ENCODE measurements around the gene BTRC.
"Not testable (repeated sequence)": the region's sequence is repeated elsewhere in the genome, so short reads cannot be mapped to it uniquely, and the experiment has no call there.

Gene BTRC

DNA sequence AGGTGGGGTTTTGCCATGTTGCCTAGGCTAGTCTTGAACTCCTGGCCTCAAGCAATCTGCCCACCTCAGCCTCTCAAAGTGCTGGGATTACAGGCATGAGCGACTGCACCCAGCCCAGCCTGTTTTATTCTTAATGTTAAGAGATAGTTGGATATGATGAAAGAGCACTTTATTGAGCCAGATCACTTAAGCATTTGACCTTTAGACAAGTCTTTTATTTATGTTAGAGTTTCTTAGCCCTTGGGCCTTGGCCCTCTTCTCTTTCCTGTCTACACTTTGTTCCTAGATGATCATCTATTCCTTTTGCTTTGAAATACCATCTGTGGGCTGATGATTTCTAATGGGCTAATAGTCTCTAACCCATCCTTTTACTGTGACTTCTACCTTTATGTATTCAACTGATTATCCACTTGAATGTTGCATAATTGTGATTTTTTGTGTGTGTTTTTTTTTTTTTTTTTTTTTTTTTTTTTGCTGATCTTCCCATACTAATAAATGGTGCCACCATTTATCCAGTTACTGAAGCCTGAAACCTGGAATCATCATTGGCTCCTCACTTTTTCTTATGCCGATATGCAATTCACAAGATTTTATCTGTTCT lies 34.8 kb downstream of the BTRC start:
- no peak for DNase-seq

DNA sequence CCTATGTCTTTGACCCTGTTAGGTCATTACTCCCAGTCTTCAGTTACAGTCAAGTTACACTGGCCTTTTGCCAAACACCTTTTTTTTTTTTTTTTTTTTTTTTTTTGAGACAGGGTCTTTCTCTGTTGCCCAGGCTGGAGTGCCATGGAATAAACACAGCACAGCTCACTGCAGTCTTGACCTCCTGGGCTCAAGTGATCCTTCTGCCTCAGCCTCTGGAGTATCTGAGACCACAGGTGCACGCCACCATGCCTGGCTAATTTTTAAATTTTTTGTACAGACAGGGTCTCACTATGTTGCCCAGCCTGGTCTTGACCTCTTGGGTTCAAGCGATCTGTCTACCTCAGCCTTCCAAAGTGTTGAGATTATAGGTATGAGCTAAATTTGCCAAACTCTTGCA lies 35.6 kb downstream of the BTRC start:
- not testable (repeated sequence) for DNase-seq

DNA sequence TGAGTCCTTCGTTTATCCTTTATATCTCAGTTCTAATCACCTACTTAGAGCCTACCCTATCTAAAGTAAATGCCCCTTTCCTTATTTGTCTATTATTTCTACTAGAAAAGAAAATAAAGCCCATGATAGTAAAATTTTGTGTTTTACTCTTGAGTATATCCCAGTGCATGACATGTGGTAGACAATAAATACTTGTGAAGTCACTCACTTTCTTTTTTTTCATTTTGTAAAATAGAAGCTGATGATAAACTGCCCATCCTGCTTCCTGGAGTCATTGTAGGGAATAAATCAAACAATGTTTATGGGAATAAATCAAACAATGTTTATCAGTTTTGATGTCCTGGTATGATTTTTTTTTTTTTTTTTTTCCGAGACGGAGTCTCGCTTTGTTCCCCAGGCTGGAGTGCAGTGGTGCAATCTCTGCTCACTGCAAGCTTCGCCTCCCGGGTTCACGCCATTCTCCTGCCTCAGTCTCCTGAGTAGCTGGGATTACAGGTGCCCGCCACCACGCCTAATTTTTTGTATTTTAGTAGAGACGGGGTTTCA lies 36.1 kb downstream of the BTRC start:
- no peak for DNase-seq

DNA sequence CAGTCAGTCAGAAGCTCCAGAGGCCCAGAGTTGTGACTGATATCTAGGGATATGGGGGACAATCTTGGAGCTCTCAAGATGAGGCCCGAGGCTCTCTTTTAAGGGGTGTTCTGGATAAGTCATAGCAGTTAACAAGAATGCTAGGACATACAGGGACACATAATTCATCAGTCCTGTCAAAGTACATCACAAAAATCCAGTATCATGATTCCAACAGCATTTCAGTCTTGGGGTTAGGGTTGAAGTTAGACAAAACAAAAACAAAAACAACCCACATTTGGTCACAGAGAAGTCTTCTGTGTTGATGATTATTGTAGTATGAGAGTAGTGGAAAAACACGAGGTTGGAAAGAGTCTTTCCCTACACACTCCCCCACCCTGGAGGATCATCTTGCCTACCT lies 39.4 kb downstream of the BTRC start:
- no peak for DNase-seq

DNA sequence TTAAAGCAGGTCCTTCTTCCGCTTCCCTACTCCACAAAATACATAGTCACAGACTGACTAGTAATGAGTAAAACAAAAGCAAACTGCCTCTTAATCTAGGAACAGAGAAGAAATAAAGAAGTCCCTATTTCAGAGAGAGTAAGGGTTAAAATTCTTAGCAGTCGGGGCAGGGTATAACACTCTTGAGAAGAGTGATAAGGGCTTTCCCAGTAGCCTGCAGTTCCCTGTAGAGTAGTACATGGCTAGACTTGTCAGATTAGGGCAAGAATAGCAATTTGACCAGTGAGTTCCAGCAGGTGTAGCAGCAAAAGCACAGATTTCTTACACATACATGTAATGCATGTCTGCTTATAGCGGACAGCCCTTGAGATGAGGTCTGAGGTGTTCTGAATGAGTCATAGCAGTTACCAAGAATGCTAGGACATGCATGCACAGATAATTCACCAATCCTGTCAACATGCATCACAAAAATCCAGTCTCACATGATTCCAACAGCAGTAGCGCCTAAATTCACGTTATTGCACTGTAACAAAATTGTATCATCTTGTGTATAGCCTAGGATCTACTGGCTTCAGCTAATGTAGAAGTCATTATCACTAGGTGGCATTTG lies 40.7 kb downstream of the BTRC start:
- no peak for DNase-seq

DNA sequence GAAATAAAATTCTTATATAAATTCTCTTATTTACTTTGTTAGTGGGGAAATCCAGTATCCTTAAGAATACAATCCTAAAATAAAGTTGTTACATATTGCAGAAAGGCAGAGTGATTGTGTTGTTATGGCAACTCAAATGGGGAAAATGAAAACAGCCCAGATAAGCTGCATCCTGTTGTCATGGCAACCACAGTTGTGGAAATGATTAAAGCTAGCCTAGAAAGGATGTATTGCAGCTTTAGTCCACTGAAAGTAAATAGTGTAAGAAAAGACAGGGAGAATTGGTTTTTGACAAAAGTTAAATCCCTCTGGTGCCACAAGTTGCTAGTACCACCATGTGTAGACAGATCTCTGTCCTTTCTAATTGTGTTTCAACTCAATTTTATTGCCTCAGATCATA lies 43.2 kb downstream of the BTRC start:
- no peak for DNase-seq

DNA sequence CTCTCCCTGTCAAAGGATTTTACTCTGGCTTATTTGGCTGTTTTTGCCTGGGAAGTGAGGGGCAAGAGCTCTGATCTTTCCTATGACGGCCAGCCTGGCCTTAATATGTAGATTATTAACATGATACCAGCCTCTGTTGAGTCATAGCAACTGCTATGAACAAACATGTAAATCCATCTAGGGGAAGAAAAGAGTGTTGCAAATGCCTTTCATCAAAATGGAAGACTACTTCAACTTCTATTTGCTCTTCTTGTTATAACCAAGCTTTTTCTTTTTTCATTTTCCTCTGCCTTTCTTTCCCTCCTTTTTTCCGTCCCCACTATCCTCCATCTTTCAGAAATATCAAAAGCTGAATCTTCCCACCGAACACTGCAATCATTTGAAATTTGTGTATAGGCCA lies 46.6 kb downstream of the BTRC start:
- no peak for DNase-seq

DNA sequence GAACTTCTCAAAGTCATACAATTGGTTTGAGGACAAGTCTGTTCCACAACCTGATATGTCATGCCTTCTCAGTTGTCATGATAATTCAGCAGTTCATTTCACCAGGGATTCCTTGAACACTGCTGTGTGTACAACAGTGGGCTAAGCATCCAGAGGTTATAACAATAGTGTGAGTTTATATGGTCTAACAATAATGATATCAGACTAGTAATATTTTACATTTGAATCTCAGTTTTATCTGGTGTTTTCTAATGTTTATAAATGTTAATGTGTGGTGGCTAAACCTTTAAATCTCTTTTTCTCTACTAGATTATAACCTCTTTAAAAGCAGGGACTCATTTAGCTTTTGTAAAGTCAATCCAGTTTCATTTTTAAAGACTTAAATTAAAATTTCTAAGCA lies 48.7 kb downstream of the BTRC start:
- no peak for DNase-seq

DNA sequence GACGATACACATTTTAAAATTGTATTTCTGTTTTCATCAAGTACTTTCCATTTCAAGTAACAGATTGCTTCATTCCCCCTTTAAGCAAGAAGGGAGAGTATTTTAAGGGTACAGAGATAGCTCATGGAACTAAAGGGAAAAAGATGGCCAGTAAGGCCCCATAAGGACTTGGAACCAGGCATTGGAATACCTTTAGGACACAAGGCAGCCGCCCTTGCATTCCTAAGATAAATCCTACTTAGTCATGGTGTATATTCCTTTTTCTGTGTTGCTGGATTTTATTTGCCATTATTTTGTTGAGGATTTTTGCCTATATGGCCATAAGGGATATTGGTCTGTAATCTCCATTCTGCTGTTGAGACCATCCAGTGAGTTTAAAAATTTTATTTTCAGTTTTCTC lies 49.2 kb downstream of the BTRC start:
- DNase-seq = no peak

DNA sequence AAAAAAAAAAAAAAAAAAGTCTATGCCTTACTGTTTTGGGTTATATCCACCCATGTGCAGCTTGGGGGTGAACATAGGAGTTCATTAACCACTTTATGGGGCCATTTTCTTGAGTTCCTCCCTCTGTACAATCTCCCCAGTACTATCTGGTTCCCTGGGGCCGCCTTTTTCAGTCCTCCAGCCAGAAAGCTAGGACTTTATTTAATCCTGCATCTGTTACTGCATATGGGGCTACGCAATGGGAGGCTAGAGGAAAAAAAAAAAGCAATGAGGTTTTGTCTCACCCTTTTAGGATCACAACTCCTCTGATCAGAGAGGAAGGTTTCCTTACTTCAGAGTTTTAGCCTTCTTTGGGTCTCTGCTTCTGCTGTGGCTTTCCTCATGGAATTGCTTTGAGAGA lies 51.0 kb downstream of the BTRC start:
- DNase-seq = no peak

DNA sequence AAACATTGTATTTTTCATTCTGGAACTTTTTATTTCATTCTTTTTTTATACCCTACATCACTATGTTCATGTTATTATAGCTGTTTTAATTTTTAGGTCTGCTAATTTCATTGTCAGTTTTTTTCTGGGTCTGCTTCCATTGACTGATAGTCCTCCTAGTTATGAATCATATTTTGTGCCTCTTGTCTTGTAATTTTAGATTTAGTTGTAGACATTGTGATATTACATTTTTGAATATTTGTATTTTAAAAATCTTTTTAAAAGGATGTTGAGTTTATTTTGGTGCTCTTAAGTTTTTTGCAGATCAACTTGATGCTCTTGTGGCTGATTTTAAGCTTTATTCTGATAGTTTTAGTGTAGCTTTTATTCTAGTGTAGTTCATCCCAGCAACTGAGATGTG lies 57.6 kb downstream of the BTRC start:
- DNase-seq = no peak

DNA sequence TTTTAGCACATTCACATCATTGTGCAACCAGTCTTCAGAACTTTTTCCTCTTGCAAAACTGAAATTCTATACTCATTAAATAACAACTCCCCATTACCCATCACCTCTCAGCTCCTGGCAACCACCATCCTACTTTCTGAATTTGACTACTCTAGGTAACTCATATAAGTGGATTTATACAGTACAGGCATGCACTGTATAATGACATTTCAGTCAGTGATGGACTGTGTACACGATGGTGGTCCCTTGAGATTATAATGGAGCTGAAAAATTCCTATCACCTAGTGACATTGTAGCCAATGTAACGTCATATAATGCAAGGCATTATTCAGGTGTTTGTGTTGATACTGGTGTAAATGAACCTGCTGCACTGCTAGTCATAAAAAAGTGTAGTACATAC lies 60.1 kb downstream of the BTRC start:
- no peak for DNase-seq

DNA sequence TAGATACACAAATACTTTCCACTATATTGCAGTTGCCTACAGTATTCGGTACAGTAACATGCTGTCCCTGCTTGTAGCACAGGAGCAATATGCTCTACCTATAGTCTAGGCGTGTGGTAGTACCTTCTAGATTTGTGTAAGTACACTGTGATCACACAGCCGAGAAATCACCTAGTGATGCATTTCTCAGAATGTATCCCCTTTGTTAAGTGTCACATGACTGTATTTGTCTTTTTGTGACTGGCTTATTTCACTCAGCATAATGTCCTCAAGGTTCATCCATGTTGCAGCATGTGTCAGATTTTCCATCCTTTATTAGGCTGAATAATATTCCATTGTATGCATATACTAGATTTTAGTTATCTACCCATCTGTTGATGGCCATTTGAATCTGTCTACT lies 61.9 kb downstream of the BTRC start:
- no peak for DNase-seq

DNA sequence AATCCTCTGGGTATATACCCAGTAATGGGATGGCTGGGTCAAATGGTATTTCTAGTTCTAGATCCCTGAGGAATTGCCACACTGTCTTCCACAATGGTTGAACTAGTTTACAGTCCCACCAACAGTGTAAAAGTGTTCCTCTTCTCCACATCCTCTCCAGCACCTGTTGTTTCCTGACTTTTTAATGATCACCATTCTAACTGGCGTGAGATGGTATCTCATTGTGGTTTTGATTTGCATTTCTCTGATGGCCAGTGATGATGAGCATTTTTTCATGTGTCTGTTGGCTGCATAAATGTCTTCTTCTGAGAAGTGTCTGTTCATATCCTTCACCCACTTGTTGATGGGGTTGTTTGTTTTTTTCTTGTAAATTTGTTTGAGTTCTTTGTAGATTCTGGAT lies 68.0 kb downstream of the BTRC start:
- not testable (repeated sequence) for DNase-seq

DNA sequence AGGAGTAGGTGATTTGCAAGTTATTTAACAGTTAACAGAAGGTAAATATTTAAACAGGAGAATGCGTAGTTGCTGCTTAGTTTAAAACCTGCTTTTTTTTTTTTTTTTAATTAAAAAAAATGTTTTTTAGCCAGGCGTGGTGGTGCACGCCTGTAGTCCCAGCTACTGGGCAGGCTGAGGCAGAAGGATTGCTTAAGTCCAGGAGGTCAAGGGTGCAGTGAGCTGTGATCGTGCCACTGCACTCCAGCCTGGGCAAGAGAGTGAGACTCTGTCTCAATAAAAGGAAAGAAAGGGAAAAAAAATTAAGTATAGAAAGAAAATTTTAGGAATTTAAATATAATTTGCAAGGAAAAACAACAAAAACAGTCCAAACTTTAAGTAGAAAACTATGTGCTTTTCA lies 71.6 kb downstream of the BTRC start:
- DNase-seq = no peak

DNA sequence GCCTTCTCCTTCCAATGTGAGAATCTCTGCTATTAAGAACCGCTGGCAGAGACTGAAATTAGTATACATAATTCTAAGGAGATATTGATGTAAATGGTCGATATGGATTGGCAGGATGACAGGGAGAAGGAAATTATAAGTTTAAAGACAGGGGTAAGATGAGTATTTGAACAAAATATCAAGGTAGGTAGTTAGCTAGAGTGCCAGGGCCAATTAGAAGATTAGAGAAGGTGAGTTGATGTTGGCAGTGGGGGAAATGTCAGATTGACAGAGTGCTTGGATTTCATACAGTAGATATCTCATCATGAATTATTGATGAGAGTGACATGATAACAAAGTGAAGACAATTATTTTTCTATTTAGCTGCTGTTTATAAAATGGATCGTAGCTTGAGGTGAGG lies 74.1 kb downstream of the BTRC start:
- no peak for DNase-seq

DNA sequence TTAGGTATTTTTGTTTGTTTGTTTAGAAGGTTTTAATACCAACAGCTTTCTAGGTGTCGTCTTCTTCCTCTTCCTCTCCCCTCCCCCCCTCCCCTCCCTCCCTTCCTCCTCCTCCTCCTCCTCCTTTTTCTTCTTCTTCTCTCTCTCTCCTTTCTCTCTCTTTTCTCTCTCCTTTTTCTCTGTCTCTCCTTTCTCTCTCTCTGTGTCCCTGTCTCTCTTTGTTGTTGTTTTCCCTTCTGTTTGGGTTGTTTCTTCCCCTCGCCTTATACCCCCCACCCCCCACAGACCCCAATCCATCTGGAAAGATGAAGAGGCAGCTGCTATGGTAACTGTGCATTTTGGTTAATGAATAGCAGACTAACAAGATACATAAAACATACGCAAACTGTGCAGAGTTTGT lies 75.5 kb downstream of the BTRC start:
- no peak for DNase-seq

DNA sequence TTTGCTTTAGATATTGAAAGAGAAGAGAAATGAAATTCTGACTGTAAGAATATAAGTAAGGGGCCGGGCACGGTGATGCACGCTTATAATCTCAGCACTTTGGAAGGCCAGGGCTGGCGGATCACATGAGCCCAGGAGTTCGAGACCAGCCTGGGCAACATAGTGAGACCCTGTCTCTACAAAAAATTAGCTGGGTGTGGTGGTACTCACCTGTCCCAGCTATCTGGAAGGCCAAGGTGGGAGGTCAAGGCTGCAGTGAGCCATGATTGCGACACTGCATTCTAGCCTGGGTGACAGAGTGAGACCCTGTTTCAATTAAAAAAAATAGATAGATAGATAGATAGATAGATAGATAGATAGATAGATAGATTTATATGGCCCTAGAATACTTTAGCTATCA lies 82.3 kb downstream of the BTRC start:
- DNase-seq = no peak

DNA sequence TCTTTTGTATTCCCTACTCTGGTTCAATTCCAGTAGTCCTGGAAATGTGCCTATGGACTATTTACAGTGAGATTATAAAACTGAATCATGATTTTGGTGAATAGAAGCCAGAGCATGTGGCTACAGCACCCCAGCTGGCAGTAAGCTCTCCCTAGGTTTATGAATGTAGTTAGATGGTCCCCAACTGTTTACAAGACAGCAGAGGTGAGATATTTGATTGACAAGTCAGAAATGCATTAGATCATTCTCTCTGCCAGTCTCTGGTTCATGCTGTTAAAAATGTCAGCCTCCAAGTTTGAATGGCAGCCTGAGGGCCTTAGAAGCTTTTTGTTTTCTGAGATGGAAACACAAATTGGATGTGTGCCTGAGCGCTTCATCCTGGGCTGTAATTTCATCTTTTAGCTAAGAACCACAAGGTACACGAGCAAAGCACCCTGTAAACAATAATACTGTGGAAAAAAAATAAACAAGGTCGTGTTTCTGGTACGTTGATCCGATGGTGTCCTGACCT lies 85.0 kb downstream of the BTRC start:
- no peak for DNase-seq

DNA sequence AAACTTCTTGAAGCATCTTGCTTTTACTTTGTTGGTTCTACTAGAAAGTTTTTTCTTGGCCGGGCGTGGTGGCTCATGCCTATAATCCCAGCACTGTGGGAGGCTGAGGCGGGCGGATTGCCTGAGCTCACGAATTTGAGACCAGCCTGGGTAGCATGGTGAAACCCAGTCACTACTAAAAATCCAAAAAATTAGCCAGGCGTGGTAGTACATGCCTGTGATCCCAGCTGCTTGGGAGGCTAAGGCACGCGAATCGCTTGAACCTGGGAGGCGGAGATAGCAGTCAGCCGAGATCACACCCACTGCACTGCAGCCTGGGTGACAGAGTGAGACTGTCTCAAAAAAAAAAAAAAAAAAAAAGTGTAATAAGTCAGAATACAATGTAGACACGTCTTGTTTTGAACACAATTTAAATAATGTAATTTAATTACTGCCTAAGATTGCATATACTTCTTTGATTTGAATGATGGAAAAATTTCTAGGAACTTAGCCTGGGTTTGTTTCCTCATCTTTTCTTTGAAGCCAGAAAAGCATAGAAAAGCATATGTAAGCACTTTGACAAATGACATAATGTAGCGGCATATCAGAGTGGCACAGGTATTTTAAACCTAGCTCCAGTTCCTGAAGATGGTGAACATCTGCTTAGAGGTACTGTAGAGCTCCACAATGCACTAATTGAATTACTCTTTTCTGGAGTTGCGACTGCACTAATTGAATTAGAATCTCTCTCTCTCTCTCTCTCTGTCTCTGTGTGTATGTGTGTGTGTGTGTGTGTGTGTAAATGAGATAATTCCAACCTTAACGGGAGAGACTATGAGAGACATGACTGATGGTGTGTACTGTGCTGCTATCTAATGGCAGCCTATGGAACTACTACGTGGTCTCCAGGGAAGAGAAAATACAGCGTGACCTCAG lies 87.8 kb downstream of the BTRC start:
- no peak for DNase-seq

DNA sequence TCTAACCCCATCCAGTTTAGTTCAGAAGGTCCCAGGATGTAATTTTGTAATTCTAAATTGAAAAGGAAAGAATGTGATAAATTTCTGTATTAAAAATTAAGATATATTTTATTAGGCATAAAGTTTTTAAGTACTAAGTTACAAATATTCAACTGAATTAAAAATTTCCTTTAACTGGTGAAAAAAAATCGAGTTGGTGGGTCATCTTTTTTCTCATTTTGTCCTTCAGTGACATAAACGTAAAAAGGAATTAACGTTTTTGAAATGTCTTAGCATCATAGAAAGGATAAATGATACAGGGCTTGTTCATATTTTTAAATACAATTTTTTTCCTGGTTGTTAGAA lies 88.5 kb downstream of the BTRC start:
- no peak for DNase-seq

DNA sequence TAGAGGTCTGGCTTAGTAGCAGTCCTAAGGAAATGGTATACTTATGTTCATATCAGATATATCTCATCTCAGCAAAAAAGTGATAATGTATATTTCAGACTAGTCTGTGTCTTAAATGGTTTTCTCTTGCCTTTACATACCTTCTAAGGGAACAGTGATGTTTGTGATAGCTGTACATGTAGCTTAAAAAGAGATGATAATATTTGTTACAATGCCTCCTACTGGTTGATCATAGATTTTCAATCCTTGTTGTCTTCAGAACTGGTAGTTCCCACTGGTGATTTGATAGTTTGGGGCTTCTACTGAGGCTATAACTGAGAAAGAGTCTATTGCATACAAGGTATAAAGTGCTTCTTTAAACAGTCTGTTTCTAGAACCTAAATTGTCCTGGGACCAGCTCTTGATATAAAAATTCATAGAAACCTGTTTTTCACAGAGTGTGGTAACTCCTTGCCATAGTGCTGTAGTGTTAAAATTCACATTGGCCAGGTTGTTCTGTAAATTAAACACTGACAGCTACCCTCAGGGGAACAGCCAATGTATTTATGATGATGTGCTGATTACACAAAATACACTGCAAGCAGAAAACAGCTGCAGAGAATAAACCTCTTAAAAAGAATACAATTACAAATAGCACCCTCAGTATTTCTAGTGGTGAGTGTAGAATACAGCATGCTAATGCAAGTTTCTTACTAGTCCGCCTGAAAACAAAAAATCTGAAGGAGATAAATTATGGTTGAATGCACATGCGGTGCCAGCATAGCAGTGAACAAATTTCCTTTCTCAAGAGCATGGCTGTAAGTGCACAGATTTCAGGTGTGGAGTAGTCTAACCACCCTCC lies 90.3 kb downstream of the BTRC start:
- no peak for DNase-seq

DNA sequence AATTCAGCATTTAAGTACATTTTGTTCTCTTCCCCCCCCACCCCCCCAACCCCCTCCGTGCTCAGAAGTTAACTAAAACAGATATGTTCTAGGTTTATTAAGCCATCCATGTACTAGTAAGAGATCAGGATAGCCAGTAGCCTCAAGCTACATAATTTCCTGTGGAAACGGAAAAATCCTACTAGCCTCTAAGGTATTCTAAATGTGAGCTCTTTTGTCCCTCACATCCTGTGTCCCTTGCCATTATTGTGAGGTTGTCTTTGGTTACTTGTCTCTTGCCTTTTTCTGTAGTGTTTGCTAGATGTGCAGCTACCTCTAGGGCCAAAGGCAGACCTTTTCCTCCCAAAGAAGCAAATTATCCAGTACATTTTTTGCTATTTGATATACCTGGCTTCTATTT lies 92.1 kb downstream of the BTRC start:
- no peak for DNase-seq

All from stimulated activated CD8-positive, alpha-beta memory T cell treated with anti-CD3 and anti-CD28 coated beads, Interleukin-4, amount 100 ng/mL, for 48 hours (primary cell).